HEK293T (cell line): ENCODE results near the gene SLC9A7.

Source experiments
- CTBP1 ChIP-seq: fragments of 450-650 bp; IDR thresholded peaks from 2 replicates; pipeline ENCODE4 v1.6.1; 2016; ENCODE audit warnings: borderline replicate concordance
- ELF4 ChIP-seq: fragments of 450-650 bp; IDR thresholded peaks from 2 replicates; pipeline ENCODE4 v1.6.1; 2017; ENCODE audit warnings: antibody characterized with exemption
- FOXA1 ChIP-seq: fragments of 450-650 bp; IDR thresholded peaks from 2 replicates; pipeline ENCODE4 v1.6.1; 2016; ENCODE audit warnings: mild to moderate bottlenecking
- FOXK2 ChIP-seq: fragments of 450-650 bp; IDR thresholded peaks from 2 replicates; pipeline ENCODE4 v1.6.1; 2016; ENCODE audit warnings: mild to moderate bottlenecking
- HDGF ChIP-seq: fragments of 450-650 bp; IDR thresholded peaks from 2 replicates; pipeline ENCODE4 v1.6.1; 2017; ENCODE audit warnings: antibody characterized with exemption, borderline replicate concordance
- SP1 ChIP-seq: fragments of 450-650 bp; IDR thresholded peaks from 2 replicates; pipeline ENCODE4 v1.6.1; 2017
- SUZ12 ChIP-seq: fragments of 450-650 bp; IDR thresholded peaks from 2 replicates; pipeline ENCODE4 v1.6.1; 2016; ENCODE audit warnings: mild to moderate bottlenecking

DNA sequence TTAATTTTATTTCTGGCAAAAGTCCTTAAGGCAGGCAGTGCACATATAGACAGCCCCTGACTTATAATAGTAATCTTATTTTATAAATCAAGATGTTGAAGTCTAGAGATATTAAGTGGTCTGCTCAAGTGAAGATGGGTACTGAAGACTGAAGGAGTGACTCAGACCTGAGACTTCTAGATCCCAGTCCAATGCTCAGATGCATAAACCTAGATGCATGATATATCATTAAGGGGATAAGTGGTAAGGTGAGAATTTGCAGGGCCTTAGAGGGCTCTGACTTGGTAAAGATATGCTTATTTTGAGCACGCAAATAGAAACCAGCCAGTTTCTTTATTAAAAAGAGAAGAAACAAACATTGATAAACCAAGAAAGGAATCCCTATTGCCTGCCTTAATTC is 42.9 kb downstream of the SLC9A7 start:
- no peak for TF ChIP-seq SUZ12
- TF ChIP-seq SP1: no peak
- no peak for TF ChIP-seq CTBP1
- TF ChIP-seq ELF4: no peak
- TF ChIP-seq FOXK2: no peak
- no peak for TF ChIP-seq HDGF
- TF ChIP-seq FOXA1: no peak
